Adipocyte (in vitro differentiated cells): Measurements from ENCODE around the gene TADA1.
A peak's percentile ranks its signal among the peaks of the same experiment; 100 is the strongest.
"Not testable (repeated sequence)": the region's sequence is repeated elsewhere in the genome, so short reads cannot be mapped to it uniquely, and the experiment has no call there.

Source experiments
- DNase-seq: peaks from one replicate; pipeline ENCODE4 v3.0.0-alpha.2; 2015; ENCODE audit warnings: low read depth
- H3K27me3 ChIP-seq: replicated peaks from 2 replicates; pipeline ENCODE4 v1.7.0; 2013; ENCODE audit warnings: mild to moderate bottlenecking, low read length, moderate library complexity; ENCODE audit not compliant: control insufficient read depth, insufficient read depth
- H3K36me3 ChIP-seq: 2 replicates; pipeline ENCODE4 v1.7.0; 2013; ENCODE audit warnings: low read length, mild to moderate bottlenecking, moderate library complexity; ENCODE audit not compliant: control insufficient read depth, insufficient read depth, severe bottlenecking
- H3K4me1 ChIP-seq: 2 replicates; pipeline ENCODE4 v1.7.0; 2013; ENCODE audit warnings: mild to moderate bottlenecking, low read length, moderate library complexity; ENCODE audit not compliant: control insufficient read depth, insufficient read depth
- H3K4me3 ChIP-seq: 2 replicates; pipeline ENCODE4 v1.7.0; 2013; ENCODE audit warnings: mild to moderate bottlenecking, low read length, moderate library complexity
- H3K9ac ChIP-seq: 2 replicates; pipeline ENCODE4 v1.7.0; 2013; ENCODE audit warnings: mild to moderate bottlenecking, low read length, moderate library complexity
- H3K9me3 ChIP-seq: 2 replicates; pipeline ENCODE4 v1.7.0; 2013; ENCODE audit warnings: mild to moderate bottlenecking, low read length, moderate library complexity; ENCODE audit not compliant: control insufficient read depth

The TADA1 gene

GRCh38 chr1:166840309-166841274 is 35.5 kb downstream of the TADA1 start:
- peak; percentile 13 for DNase-seq

GRCh38 chr1:166839600-166840308 is 36.3 kb downstream of the TADA1 start:
- Histone ChIP-seq H3K27me3 (no peaks in the 10 kb centered on the region), H3K9ac (peak overlapping the region; percentile 85), H3K4me1 (peaks cover 54% of the 10 kb centered on the region), H3K36me3 (peaks cover 26% of the 10 kb centered on the region), H3K9me3 (no peaks in the 10 kb centered on the region), H3K4me3 (peak overlapping the region; percentile 81)
- peak; percentile 73 for DNase-seq

More at GRCh38 chr1:166840309-166841274, 35.5 kb downstream of the TADA1 start:
- H3K36me3 ChIP-seq: peaks cover 31% of the 10 kb centered on the region
- peaks cover 57% of the 10 kb centered on the region for H3K4me1 ChIP-seq
- H3K27me3 ChIP-seq: no peaks in the 10 kb centered on the region
- H3K9ac ChIP-seq: peak overlapping the region; percentile 78
- no peaks in the 10 kb centered on the region for H3K9me3 ChIP-seq
- peak overlapping the region; percentile 81 for H3K4me3 ChIP-seq

- Histone ChIP-seq H3K4me1 (peaks cover 46% of the 10 kb centered on the region), H3K27me3 (no peaks in the 10 kb centered on the region), H3K4me3 (peak within 1 kb of the TSS; percentile 81), H3K36me3 (peaks cover 26% of the 10 kb centered on the region), H3K9me3 (no peaks in the 10 kb centered on the region), H3K9ac (peak within 1 kb of the TSS; percentile 85)
- peak; percentile 96 for DNase-seq
Observed at GRCh38 chr1:166838766-166839599, 37.1 kb downstream of the TADA1 start, which contains the start of gene POGK. POGK (plus strand) TSS chr1:166839475; CDS start chr1:166840957, 1,482 bp downstream.

- Histone ChIP-seq H3K9ac (no peak overlapping the region), H3K4me3 (no peak overlapping the region), H3K27me3 (no peaks in the 10 kb centered on the region), H3K4me1 (peaks cover 24% of the 10 kb centered on the region), H3K9me3 (no peaks in the 10 kb centered on the region), H3K36me3 (peaks cover 8% of the 10 kb centered on the region)
- DNase-seq: no peak
Observed at GRCh38 chr1:166836733-166837132, 39.3 kb downstream of the TADA1 start.

- not testable (repeated sequence) for H3K4me1 ChIP-seq, H3K36me3 ChIP-seq, DNase-seq, H3K4me3 ChIP-seq, H3K9ac ChIP-seq, H3K27me3 ChIP-seq
- peaks cover 25% of the 10 kb centered on the region for H3K9me3 ChIP-seq
Observed at GRCh38 chr1:166829762-166830161, 46.3 kb downstream of the TADA1 start.

GRCh38 chr1:166827426-166827825 is 48.6 kb downstream of the TADA1 start:
- Histone ChIP-seq H3K9ac (no peak overlapping the region), H3K9me3 (peaks cover 25% of the 10 kb centered on the region), H3K27me3 (no peaks in the 10 kb centered on the region), H3K4me3 (no peak overlapping the region), H3K4me1 (no peaks in the 10 kb centered on the region), H3K36me3 (no peaks in the 10 kb centered on the region)
- no peak for DNase-seq

GRCh38 chr1:166822385-166822784 is 53.7 kb downstream of the TADA1 start:
- H3K27me3 ChIP-seq: no peaks in the 10 kb centered on the region
- H3K9me3 ChIP-seq: peaks cover 4% of the 10 kb centered on the region
- H3K36me3 ChIP-seq: no peaks in the 10 kb centered on the region
- H3K9ac ChIP-seq: no peak overlapping the region
- no peaks in the 10 kb centered on the region for H3K4me1 ChIP-seq
- no peak overlapping the region for H3K4me3 ChIP-seq
- no peak for DNase-seq

GRCh38 chr1:166819974-166820373 is 56.1 kb downstream of the TADA1 start:
- no peak for DNase-seq
- no peaks in the 10 kb centered on the region for H3K27me3 ChIP-seq
- no peak overlapping the region for H3K9ac ChIP-seq
- no peaks in the 10 kb centered on the region for H3K9me3 ChIP-seq
- H3K4me1 ChIP-seq: no peaks in the 10 kb centered on the region
- no peaks in the 10 kb centered on the region for H3K36me3 ChIP-seq
- no peak overlapping the region for H3K4me3 ChIP-seq

- H3K4me3 ChIP-seq: no peak overlapping the region
- H3K9ac ChIP-seq: no peak overlapping the region
- H3K4me1 ChIP-seq: peaks cover 2% of the 10 kb centered on the region
- H3K9me3 ChIP-seq: no peaks in the 10 kb centered on the region
- H3K27me3 ChIP-seq: no peaks in the 10 kb centered on the region
- H3K36me3 ChIP-seq: no peaks in the 10 kb centered on the region
- DNase-seq: peak; percentile 7
Observed at GRCh38 chr1:166814611-166815010, 61.5 kb downstream of the TADA1 start.

GRCh38 chr1:166813508-166814223 is 62.4 kb downstream of the TADA1 start:
- Histone ChIP-seq H3K27me3 (no peaks in the 10 kb centered on the region), H3K4me3 (no peak overlapping the region), H3K9me3 (no peaks in the 10 kb centered on the region), H3K4me1 (peaks cover 2% of the 10 kb centered on the region), H3K9ac (no peak overlapping the region), H3K36me3 (no peaks in the 10 kb centered on the region)
- DNase-seq: no peak
